Fibroblast of skin of right biceps (primary cell): Measurements from ENCODE around the gene PCBP3.
"Not testable (repeated sequence)": the region's sequence is repeated elsewhere in the genome, so short reads cannot be mapped to it uniquely, and the experiment has no call there.

Experiments
- DNase-seq: peaks from one replicate; pipeline ENCODE4 v3.0.0-alpha.2; 2013

The PCBP3 gene

GRCh38 chr21:45957551-45957950 is 314.0 kb downstream of the PCBP3 start:
- no peak for DNase-seq

- DNase-seq: peak; percentile 45
Observed at GRCh38 chr21:45957981-45958600, 314.6 kb downstream of the PCBP3 start.

GRCh38 chr21:45959182-45959581 is 315.7 kb downstream of the PCBP3 start:
- no peak for DNase-seq

DNA sequence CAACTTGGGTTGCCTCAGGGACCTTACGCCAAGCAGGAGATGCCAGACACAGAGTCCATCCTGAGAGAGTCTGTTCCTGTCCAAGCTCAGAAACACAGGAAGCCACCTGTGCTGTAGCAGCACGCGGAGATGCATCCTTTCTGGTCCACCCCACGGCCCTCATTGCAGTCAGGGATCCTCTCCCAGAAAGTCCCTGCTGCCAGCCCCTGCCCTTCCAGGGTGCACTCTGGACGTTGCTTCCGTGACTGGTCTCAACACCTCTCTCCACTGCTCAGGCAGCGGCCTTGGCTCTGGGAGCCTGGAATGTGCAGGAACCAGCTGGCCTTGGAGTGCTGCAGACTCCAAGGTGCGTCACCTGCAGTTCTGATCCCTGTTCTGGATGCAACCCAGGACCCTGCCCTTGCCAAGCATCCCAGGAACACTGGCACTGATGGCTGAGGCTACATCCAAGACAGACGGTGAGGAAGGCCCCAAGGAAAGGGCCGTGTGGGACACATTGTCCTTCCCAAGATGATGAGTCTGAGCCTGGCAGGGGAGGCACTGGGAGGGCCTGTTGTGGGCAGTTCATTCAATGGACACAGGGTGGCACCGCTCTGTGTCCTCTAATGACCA is 316.4 kb downstream of the PCBP3 start:
- DNase-seq: no peak

- DNase-seq: not testable (repeated sequence)
Observed at GRCh38 chr21:45961408-45961807, 317.9 kb downstream of the PCBP3 start.

DNA sequence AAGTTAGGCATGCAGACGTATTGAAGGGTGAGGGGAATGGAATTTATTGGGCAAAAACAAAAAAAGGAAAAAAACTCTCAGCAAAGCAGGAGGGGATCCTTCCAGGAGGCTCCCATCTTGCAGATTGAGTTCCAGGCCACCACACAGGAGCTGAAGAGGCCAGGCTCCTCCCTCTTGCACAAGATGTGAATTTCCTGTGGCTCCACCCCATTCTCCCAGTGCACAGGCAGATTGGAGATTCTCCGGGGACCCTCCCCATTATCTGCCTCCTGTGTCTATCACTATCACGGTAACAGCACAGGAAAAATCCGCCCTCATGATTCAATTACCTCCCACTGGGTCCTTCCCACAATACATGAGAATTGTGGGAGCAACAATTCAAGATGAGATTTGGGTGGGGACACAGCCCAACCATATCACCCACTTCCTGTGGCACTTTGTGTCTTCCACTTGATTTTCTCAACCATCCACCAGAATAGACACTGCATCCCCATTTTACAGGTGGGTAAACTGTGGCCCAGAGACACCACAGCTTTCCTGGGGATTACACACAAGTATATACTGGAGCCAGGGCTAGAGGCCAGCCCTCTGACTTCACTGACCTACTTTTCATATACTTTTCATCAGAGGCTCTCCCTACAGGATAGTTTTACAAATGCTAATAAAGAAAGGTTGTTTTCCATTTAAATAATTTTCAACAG is 319.2 kb downstream of the PCBP3 start:
- DNase-seq: no peak

DNA sequence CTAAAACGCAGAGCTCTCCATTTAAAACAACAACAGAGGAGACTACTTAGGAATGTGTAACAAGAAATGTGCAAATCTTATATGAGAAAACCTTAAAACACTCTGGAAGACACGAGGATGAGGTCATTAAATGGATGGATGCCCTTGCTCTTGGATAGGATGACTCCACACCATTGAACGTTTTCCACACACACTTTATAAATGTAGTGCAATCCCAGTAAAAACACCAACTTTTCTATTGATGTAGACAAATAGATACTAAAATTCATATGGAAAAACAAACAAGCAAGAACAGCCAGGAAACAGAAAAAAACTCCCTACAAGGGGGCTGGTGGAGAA is 319.7 kb downstream of the PCBP3 start:
- peak; percentile 30 for DNase-seq

- DNase-seq: no peak
Observed at GRCh38 chr21:45964649-45965048, 321.1 kb downstream of the PCBP3 start.

- DNase-seq: no peak
Observed at GRCh38 chr21:45965084-45965809, 321.7 kb downstream of the PCBP3 start.

DNA sequence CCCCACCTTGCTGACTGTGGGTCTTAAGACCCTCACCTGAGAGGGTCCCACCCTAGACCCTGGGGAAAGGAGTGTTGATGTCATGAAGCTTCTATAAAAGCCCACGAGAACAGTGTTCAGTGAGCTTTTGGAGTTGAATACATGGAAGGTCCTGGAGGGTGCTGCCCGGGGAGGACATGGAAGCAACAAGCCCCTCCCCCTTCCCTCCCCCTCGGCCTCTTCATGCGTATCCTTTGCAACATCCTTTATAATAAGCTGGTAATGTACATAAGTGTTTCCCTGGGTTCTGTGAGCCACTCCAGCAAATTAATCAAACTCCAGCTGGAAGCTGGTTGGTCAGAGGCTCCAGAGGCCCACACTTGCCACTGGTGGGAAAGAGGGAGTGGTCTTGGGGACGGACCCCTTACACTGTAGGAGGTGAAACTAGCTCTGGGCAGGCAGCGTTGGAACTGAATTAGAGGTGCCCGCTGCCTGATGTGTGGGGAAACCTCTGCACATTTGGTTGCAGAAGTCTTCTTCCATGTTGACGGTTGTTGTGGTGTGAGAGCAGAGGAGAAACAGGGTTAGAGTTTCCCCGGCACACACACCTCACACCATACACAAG is 323.4 kb downstream of the PCBP3 start:
- no peak for DNase-seq

DNA sequence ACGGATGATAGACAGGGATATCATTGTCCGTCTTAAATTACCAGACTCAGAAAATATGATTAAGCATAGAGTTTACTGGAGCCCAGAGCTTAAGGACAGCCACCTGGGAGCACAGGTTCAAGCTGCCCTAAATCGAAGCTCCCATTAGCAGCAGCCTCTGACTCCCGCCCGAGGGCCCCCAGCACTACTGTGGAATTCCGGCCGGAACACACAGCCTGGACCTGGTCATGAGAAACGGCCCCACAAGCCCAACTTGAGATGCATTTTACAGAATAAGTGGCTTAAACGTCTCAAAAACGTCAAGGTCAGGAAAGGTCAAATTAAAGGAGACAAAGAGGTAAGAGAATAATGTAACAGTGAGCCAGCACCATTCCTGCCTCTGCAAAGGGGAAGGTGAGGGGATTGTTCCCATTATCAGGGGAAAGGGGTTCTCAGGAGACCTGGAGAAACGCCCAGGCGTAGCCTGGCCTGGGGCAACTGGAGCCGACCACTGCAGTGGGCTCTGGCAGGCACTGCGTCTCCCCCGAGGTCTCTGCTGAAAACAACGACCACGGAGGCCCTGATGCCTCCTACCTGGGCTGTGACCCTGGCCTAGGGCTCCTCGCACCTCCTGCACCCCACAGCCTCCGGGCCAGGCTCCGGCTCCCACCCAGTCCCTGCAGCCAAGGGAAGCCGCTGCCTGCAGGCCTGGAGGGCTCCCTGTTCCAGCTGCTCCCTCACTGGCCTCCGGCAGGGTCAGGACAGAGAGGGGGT is 326.6 kb downstream of the PCBP3 start:
- DNase-seq: no peak

DNA sequence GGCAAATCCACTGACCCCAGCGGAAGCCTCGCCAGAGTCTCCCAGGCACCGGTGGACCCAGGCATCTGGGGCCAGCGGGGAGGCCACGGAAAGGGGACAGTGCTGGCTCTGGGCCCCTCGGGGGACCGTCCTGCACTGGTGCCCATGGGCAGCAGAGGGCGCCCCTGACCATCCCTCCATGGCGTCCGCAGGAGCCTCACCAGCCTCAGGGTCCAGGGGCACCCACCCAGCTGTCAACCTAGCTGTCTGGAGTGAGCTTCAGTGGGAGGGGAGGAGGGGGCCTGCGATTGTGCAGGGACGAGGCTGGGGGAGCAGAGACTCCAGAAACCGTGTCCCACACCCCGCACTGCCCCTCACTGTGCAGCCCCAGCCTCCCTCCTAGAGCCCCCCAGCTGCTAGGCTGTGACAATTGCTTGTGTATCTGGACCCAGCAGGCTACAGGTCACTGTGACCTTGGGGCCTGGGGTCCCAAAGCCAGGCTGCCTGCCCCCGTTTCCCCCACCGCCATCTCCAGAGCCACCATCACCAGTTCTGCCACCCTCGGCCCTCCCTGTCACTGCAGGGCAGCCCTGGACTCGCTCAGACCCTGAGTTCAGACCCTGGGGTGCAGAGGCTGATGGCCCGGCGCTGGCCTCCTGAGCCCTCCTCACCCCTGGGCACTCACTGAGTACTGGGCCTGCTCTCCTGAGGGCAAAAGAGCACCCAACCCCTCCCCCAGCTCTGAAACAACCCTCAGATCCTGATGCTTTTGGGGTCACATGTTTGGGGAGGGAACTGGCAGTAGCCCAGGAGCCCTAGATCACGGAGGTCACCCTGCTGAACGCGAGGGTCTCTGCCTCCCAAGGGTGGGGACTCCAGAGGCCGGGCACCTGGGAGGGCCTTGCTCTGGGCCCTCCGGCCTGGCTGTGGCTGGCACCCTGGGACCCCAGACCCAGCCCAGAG is 327.4 kb downstream of the PCBP3 start:
- DNase-seq: peak; percentile 53

GRCh38 chr21:45971616-45972352 is 328.3 kb downstream of the PCBP3 start:
- DNase-seq: peak; percentile 83

- peak; percentile 38 for DNase-seq
Observed at GRCh38 chr21:45972353-45972715, 328.8 kb downstream of the PCBP3 start.

- DNase-seq: peak; percentile 93
Observed at GRCh38 chr21:45972716-45973474, 329.4 kb downstream of the PCBP3 start.

DNA sequence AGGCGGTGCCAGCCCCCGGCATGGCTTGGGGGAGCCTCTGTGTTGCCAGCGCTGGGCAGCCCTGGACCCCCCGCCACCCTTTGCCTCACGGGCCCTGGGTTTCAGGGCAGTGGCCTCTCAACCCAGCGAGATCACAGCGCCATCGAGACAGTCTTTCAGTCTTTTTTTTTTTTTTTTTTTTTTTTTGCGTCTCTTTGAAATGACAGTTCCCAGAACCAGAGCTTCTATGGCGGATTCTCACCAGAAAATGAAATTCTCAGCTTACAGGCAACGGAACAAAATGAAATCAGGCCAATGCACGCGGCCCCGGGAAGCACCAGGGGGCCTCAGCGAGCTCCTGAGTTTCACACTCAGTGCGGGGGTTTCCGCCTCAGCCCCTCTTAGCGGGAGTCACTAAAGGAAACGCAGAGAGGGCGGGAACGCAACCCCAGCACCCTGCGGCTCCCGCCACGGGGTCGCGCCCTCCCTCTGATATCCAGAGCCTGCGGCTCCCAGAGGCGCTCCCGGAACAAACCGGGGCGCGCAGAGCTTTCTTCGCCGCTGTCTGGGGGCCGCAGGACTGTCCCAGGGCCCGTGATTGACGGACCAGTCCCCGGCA is 330.0 kb downstream of the PCBP3 start:
- DNase-seq: peak; percentile 93

GRCh38 chr21:45974073-45975019 is 330.8 kb downstream of the PCBP3 start:
- peak; percentile 74 for DNase-seq

DNA sequence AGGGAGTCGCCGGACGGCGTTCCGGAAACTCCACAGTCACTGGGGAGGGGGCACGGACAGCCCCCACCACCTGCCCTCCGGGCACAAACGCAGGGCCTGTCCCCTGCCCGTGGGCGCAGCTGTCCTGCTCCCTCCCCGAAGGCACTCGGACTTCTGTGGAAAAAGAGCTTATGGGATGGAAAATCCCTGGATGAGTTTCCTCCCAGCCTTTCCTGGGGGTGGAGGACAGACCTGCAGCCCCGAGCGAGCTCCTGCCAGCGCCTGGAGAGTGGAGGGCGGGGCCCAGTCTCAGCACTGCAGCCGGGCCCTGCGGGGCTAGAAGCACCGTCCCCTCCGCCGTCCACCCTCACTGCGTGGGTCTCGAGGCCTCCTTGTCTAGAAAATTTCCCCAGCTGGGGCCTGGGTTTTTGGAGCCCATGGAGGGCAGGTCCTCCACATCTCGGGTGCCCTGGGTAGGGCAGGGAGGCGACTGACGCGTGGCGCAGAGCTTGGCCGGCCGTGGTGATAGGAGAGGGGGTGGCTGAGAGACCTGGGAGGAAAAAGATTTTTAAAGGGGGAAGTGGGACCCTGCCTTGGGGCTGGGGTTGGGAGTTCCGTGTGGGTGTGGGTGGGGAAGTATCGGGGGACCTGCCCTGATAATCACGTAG is 331.6 kb downstream of the PCBP3 start:
- peak; percentile 46 for DNase-seq
